Adrenal gland (tissue), 5 donors: Measurements from ENCODE around the gene EPS8L1.

Experiments
- POLR2A ChIP-seq, 2 donors: fragments of 450-650 bp; IDR thresholded peaks; one replicate each; pipeline ENCODE4 v1.6.1; 2017; ENCODE audit warnings: antibody characterized with exemption in 2 of 2, mild to moderate bottlenecking in 2 of 2, moderate library complexity in 1 of 2
- TF ChIP-seq, protein P1 (sequence below), 6 experiments: fragments of 450-650 bp in 4 of 6; fragments of 200-600 bp in 2 of 6; sonication (generic) in 1 of 6; IDR thresholded peaks; 1 replicate in 5 of 6; 2 replicates in 1 of 6; pipeline versions ENCODE4 v1.5.1 to v1.8.0; 2016 to 2021; ENCODE audit warnings: antibody characterized with exemption in 6 of 6, mild to moderate bottlenecking in 2 of 6, moderate library complexity in 1 of 6
- donor health status: DM: no; HTN: no; CAD: no.

DNA sequence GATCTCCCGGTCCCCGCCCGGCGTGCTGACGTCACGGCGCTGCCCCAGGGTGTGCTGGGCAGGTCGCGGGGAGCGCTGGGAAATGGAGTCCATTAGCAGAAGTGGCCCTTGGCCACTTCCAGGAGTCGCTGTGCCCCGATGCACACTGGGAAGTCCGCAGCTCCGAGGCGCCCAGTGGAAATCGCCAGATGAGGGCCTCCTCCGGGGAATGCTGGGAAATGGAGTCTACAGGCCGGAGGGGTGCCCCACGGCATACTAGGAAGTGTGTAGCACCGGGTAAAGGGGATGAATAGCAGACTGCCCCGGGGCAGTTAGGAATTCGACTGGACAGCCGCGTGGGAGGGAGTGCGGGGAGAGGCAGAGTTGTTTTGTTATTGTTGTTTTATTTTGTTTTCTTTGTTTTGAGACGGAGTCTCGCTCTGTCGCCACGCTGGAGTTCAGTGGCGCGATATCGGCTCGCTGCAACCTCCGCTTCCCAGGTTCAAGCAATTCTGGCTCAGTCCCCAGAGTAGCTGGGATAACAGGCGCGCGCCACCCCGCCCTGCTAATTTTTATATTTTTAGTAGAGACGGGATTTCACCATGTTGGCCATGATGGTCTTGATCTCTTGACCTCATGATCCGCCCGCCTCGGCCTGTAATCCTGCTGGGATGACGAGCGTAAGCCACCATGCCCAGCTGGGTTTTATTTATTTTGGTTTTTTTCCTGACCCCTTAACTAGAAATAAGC lies 42.2 kb downstream of the EPS8L1 start:
- TF ChIP-seq, protein P1, sequence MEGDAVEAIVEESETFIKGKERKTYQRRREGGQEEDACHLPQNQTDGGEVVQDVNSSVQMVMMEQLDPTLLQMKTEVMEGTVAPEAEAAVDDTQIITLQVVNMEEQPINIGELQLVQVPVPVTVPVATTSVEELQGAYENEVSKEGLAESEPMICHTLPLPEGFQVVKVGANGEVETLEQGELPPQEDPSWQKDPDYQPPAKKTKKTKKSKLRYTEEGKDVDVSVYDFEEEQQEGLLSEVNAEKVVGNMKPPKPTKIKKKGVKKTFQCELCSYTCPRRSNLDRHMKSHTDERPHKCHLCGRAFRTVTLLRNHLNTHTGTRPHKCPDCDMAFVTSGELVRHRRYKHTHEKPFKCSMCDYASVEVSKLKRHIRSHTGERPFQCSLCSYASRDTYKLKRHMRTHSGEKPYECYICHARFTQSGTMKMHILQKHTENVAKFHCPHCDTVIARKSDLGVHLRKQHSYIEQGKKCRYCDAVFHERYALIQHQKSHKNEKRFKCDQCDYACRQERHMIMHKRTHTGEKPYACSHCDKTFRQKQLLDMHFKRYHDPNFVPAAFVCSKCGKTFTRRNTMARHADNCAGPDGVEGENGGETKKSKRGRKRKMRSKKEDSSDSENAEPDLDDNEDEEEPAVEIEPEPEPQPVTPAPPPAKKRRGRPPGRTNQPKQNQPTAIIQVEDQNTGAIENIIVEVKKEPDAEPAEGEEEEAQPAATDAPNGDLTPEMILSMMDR (IDR thresholded peaks at IDR 0.05) = no peak
- peak; percentile 9 to 38 for TF ChIP-seq POLR2A (IDR thresholded peaks at IDR 0.05)
